Stimulated activated CD4-positive, alpha-beta T cell treated with anti-CD3 and anti-CD28 coated beads, Interleukin-4, amount 100 ng/mL, for 48 hours (primary cell): ENCODE results near the gene AMBRA1.

Experiments
- DNase-seq, 2 donors: peaks; one replicate each; pipeline ENCODE4 v3.0.0-alpha.2; 2020; ENCODE audit warnings: low read depth in 2 of 2

Gene AMBRA1

DNA sequence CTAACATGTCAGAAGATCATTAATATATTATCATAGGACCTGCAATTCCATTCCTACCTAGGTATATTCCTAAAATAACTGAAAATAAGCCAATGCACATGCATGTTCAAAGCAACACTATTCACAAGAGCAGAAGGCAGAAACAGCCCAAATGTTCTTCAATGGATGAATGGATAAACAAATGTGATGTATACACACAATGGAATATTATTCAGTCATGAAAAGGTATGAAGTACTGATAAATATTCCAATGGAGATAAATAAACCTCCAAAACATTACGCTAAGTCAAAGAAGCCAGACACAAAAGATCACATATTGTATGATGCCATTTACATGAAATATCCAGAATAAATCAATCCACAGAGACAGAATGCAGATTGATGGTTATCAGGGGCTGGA lies 16.8 kb downstream of the AMBRA1 start:
- DNase-seq = no peak

DNA sequence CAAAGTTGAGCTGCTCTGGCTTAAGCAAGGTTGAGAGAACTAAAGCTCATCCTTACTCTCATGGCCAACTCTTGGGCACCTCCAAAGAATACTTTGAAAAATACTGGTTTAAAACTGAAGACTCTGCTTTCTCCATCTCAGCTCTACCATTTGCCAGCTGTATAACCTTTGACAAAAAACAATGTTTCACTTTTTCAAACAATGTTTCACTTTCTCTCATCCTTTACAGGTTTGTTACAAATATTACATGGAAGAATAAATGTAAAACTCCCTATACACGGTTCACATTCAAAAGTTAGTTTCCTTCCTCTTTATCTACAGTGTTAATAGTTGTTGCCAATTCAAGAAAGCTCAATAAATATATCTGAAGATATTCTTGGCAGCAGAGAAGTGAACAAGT lies 19.2 kb downstream of the AMBRA1 start:
- no peak for DNase-seq

DNA sequence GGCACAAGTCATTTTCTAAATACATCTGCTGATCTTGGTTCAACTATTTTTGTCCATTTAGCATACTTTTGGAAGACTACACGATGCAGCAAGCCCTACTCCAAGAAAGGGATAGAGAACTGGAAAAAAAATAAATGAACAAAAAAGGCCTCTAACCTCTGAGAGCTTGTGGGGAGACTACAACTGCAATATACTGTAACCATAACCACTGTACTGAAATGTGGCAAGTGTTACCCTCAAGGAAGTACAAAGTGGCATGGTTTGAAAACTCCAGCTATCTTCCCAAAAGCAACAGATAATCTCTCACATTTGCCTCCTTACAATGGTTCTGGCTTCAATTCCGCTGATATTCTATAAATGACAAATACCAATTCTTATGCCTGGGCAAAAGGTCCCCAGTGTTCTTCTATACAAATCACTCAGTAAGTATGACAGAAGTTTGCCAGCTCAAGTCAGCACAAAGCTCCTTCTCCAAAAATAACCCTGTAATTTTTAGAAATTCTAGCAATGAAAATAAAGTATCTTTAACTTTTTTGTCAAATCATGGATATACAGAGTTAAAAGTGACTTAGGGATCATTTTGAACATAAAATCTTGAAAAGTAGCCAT lies 22.9 kb downstream of the AMBRA1 start:
- DNase-seq = no peak

DNA sequence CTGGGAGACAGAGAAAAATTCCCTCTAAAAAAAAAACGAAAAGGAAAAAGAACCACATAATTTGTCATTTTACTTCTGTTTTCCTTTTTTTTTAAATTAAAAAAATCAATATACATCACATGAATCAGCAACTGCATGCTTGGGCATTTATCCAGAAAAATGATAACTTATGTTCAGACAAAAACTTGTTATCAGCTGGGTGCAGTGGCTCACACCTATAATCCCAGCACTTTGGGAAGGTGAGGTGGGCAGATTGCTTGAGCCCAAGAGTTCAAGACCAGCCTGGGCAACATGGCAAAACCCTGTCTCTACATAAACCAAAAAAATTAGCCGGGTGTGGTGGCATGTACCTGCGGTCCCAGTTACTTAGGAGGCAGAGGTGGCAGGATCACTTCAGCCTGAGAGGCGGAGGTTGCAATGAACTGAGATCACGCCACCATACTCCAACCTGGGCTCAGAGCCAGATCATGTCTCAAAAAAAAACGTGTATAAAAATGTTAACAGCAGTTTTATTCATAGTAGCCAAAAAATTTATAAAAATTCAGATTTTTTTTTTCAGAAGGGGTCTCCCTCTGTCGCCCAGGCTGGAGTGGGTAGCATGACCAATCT lies 28.5 kb downstream of the AMBRA1 start:
- no peak for DNase-seq

- DNase-seq = no peak
Observed at GRCh38 chr11:46564459-46564858, 29.4 kb downstream of the AMBRA1 start.

GRCh38 chr11:46562527-46562926 lies 31.3 kb downstream of the AMBRA1 start:
- no peak for DNase-seq

DNA sequence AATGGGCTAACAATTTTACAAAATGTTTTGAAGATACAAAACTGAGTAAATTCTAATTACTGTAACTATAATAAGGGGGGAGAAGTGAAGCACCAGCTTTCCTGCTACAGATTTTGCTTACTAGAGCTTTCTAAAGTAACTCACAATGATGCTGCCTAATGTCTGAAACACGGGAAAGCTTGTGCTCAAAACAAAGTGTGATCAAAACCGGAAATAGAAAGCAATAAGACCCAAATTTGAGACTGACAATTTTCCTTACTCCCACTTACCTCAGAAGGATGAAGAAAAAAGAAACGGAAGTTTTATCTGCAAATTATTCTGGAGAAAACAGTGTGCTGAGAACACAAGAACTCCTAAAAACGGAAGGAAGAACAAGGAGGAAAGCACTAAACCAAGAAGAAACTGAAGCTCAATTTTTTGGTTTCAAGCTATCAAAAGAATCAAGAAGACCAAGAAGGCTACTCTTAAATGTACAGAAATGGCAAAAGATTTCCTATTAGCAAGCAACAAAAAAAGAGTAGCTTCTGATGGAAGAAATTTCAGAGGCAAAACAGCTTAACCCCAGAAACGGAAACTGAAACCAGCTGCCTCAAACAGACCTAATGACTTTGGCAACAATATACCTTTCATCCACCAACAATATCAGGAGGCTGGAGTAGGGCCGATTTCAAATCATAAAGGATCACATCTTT lies 33.4 kb downstream of the AMBRA1 start:
- DNase-seq = no peak

GRCh38 chr11:46559815-46560214 lies 34.0 kb downstream of the AMBRA1 start:
- no peak for DNase-seq

- DNase-seq = no peak
Observed at GRCh38 chr11:46557684-46558151, 36.1 kb downstream of the AMBRA1 start.

GRCh38 chr11:46555267-46556054 lies 38.4 kb downstream of the AMBRA1 start:
- DNase-seq = no peak

GRCh38 chr11:46554213-46555147 lies 39.3 kb downstream of the AMBRA1 start:
- DNase-seq = no peak

DNA sequence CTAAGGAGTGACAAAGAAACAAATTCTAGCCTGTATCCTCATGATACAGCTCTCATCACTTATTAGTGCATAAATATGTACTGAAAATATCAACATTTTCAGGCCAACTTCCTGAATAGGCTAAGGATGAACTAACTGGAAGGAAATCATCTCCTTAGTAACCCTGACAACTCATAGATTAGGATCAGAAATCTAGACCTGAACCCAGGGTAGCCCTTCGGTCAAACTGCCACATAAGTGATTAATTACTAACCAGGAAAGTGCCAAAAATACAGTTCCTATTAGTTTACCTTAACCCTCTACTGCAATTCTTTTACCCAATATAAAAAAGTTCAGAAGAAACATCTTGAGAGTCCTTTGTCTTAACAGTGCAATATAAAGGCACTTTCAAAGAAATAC lies 40.0 kb downstream of the AMBRA1 start:
- no peak for DNase-seq

DNA sequence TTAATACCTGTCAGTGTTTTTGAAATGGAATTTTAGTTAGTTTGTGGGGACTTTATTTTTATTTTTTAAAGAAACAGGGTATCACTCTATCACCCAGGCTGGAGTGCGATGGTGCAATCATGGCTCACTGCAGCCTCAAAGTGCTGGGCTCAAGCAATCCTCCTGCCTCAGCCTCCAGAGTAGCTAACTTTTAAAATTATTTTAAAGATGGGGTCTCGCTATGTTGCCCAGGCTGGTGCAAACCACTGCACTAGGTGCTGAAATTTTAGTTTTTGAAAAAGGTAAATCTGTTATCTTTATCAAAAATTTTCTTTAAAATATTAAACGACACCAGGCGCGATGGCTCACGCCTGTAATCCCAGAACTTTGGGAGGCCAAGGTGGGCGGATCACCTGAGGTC lies 42.6 kb downstream of the AMBRA1 start:
- no peak for DNase-seq

DNA sequence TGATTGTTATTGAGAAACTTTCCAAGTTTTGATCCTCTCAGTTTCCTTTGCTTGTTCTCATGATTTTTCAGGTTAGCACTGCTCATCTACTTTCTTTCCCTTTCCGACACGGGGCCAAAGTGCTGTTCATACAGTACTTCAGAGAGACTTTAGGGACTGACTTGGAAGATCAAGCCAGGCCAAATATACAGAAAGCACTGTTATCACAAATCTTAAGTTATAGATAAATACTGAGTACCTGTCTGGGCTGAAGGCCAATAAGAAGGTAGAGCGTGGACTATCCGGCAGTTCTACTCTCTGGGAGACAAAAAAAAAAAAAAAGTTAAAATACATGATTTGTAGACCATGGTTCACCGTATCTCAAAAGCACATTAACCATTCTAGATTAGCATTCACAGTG lies 46.2 kb downstream of the AMBRA1 start:
- no peak for DNase-seq

GRCh38 chr11:46543564-46543963 lies 50.3 kb downstream of the AMBRA1 start:
- DNase-seq = no peak

DNA sequence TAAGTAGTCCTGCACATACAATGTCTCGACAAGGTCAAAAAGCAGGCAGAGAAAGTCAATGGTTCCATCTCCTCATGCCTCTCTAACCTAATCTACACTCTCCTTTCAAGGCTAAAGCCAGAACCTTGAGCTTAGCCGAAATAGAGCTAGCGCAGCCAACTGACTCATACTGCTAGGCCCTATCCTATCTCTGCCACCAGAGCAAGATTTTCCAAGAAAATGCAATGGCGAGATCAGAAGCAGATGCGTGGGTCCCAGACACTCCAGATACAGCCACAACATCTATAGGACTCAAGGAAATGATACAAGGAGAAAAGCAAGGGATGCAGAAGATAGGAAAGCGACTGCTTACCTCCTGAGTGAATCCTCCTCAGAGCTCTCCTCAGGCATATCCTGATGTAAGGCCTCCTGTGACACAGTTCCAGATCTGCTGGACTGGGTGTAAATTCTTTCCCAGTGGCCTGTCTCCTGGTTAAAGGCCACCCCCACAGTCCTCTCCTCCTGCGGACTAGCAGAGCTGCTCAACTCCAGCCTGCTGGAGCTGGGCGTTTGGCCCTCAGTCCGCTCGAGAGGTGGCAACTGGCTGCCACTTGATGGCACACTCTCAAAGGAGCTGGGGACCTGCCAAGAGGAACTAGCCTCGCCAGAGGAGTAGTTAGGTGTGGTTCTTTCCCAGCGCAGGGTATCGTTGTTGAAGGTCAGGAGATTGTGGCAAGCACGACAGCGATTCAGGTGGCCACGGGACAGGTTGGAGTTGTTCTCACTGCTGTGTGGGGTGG lies 52.0 kb downstream of the AMBRA1 start:
- no peak for DNase-seq

DNA sequence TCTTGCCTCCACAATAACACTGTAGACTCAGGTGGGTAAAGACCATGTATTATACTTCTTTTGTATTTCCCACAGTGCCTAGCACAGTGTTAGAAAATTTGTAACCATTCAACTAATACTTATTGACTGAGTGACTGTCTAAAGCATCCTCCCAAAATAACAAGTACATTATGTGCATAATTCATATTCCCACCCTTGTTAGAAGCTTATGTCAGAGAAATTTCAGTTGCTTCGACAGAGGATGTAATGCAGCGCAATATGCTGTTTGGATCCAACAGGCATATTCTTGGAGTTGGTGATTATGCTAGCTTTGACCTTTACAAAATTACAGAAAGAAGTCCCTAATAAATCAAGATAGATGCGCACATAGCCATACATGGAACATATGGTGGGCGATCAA lies 53.0 kb downstream of the AMBRA1 start:
- DNase-seq = no peak

GRCh38 chr11:46537537-46538295 lies 56.1 kb downstream of the AMBRA1 start:
- peak; percentile 35 to 47 for DNase-seq

DNA sequence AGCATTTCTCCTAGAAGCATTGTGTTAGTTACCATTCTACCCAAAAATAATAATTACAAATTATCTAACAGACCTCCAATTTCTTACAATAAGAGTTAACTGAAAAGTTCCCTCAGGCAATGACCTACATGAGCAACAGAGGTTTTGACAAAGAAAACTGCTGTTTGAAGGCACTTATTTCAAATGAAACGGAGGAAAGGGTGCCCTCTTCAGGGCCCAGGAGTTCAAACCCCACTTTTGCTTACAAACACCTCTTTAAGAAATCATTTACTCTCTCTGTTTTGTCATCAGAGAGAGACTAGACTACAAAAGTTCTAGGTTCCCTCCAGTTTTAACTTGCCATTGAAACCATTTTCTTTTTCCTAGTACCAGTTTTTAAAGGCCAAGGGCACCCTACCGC lies 56.7 kb downstream of the AMBRA1 start:
- DNase-seq = no peak

- no peak for DNase-seq
Observed at GRCh38 chr11:46535688-46536087, 58.1 kb downstream of the AMBRA1 start.
